SHP77 (cell line): Measurements from ENCODE around the gene WSCD2.

Experiments
- DNase-seq, 2 experiments: peaks; one replicate each; lab custom pipeline; 2025; lab: John Stamatoyannopoulos, UW

Gene WSCD2

GRCh38 chr12:108235985-108236263 is 106.8 kb downstream of the WSCD2 start:
- DNase-seq = no peak

DNA sequence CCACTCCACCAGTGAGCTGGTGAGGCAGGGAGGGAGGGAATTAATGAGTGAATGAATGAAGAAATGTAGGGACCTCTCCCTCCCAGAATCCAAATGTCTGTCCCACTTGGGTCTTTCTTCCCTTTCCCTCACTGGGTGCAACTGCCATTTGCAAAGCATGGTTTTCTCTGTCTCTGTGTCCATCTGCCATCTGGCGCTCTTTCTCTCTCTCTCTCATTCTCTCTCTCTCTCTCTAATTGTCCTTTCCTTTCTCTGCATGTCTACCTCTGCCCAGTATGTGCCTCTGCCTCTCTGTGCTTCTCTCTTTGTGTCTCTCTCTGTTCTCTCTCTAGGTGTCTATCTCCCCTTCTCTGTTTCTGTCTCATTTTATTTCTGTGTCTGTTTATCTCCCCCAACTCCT is 107.3 kb downstream of the WSCD2 start:
- no peak for DNase-seq

DNA sequence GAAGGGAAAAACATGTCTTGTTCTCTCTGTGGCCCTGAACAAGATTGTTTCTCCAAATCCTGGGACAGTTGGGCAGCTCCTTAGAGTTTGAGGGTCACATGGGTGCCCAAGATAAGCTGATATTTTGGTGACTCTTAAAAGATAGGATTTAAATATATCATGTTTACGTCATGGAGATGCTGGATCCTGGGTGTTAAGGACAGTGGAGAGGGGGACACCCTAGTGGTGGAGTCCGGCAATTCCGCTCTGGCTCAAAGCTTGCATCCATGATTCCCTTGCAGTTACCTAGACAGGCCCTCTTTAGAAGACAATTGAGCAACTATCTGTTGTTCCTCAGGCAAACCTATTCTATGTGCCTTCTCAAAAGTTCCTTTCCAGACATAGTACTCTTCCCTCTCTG is 108.2 kb downstream of the WSCD2 start:
- peak in 1 of 2 experiments; percentile 21 for DNase-seq

- no peak for DNase-seq
These were observed 109.4 kb downstream of the WSCD2 start for GRCh38 chr12:108238474-108238873.

DNA sequence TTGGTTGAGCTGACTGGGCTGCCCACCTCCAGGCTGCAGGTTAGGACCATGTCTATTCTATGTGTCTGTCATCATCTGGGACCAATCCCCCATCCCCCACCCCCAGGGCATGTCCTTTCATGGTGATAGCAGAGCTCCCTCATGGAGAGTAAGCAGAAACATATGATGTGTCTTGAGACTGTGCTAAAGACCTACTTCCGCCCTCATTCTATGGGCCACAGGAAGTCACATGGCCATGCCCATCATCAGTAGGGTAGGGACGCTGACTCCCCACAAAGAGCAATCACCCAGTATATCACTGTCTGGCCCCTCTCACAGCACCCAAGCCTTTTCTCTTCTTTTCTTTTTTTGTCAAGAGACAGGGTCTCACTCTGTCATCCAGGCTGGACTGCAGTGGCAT is 110.3 kb downstream of the WSCD2 start:
- DNase-seq = no peak

- no peak for DNase-seq
These were observed 111.1 kb downstream of the WSCD2 start for GRCh38 chr12:108240027-108240785.

DNA sequence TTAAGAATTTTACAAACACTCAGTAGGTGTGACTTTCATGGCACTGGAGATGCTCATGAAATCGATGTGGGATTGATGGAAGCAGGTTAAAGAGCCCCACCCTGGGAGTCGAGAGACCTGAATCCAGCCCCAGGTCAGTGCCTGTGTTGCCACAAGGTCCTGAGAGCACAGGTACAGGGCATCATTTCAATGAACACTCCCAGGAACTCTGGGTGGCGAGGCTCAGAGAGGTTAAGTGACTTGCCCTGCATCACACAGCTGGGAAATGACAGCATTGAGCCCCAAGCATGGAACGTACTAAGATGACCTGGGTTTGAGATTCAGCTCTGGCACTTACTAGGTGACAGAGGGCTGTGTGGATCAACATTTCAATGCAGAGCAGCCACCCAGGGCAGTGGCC is 111.8 kb downstream of the WSCD2 start:
- DNase-seq = no peak

- DNase-seq = no peak
These were observed 113.1 kb downstream of the WSCD2 start for GRCh38 chr12:108241986-108242703.

DNA sequence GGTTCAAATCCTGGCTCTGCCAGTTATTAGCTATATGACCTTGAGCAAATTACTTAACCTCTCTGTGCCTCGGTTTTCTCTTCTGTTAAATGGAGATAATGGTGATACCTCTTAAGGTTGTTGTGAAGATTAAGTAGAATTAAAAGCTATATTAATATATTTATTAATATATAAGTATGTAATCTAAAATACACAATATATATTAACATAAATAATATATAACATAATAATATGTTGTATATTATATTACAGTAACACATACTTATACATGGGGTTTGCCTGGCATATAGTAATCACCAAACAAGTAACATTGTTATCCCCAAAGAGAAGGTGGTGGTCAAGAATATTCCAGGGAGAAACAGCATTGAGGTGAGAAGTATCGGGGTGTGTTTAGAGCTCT is 118.0 kb downstream of the WSCD2 start:
- DNase-seq = no peak

DNA sequence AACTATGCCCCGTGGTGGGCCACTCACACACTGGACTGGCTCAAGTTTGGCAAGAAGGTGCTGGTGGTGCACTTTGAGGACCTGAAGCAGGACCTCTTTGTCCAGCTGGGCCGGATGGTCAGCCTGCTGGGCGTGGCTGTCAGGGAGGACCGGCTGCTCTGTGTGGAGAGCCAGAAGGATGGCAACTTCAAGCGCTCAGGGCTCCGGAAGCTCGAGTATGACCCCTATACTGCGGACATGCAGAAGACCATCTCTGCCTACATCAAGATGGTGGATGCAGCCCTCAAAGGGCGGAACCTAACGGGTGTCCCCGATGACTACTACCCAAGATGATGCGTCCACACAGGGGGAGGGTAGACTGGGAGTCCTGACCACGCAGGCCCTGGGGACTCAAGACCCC is 118.9 kb downstream of the WSCD2 start:
- DNase-seq = no peak

GRCh38 chr12:108252523-108252922 is 123.4 kb downstream of the WSCD2 start:
- DNase-seq = no peak

- DNase-seq = no peak
These were observed 124.5 kb downstream of the WSCD2 start for GRCh38 chr12:108253540-108253939.

DNA sequence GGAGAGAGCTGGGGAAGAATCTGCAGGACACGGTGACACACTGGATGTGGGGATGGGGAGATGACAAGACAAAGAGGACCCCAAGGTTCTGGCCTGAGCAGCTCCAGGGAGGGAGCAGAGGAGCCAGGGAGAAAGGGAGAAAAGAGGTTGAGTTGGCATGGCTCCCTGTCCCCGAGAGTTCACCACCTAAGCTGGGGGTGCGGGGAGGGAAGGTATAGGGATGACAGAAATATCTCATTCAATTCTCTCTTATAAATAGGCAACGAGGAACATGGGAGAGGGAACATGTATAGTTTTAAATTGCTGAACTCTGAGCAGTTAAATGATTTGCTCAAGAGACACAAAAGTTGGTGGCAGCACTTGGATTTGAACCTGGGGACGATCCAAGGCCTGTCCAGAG is 124.9 kb downstream of the WSCD2 start:
- DNase-seq = no peak

- no peak for DNase-seq
These were observed 125.6 kb downstream of the WSCD2 start for GRCh38 chr12:108254517-108255251.

DNA sequence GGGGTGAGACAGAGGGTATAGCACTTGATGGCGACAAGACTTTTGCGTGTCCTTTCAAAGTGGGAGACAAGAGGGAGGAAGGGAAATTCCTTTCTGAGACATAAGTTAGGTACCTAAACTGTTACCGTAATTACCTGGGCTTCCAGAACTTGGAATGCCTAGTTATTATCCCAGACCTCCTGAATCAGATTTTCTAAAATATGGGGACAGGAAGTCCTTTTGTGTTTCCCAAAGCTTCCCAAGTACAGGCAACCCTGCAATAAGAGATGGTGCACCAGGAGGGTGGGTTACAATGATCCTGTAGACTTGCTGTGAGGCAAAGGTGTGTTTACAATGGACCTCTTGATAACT is 126.1 kb downstream of the WSCD2 start:
- no peak for DNase-seq

DNA sequence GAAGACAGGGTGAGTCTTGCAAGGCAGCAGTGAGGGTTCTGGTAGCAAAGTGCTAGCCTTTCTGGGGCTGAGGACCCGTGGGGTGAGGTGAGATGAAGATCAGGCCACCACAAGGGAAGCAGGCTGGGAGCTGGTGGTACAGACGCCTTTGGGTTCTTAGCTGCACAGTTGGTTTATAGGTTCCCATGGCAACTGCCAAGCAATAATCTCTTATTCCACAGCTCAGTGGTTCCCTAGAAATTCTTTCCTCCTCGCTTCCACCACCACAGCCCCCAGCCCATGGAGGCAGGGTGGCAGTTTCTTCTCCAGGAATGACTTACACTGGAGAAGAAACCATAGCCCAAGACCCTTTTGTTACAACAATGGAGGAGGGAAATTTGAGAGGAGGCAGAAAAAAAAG is 127.9 kb downstream of the WSCD2 start:
- no peak for DNase-seq

DNA sequence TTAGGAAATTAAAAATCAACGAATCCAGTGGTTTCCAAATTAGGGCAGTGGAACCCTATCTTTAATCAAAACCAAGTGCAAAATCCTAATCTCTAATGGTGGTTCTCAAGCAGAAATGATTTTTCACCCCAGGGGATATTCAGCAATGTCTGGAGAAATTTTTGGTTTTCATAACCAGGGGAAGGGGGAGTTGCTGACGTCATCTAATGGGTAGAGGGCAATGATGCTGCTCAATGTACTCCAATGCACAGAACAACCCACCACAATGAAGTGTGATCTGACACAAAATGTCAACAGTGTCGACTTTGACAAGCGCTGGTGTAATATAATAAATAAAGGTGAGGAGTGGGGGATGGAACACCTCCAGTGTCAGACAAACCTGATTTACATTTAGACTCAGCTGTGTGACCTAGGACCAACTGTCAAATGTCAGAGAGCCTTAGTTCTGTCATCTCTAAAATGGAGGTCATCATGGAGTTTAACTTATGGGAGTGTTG is 128.6 kb downstream of the WSCD2 start:
- DNase-seq = no peak

DNA sequence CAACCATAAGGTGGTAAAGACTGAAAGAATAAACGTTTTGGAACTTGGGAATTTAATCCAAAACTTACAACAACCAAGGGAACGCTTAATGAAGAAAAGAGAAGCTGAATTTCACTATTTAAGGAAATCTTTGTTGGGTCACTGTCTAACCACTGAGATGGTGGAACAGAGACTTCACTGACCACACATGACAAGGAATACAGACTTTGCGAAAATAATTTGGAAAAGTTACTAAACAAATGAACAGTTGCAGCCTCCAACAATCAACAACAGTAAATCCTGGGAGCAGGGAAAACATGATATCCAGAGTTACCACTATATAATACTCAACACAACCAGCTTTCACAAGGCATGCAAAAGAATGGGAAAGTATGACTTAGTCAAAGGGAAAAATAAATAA is 131.0 kb downstream of the WSCD2 start:
- DNase-seq = no peak

DNA sequence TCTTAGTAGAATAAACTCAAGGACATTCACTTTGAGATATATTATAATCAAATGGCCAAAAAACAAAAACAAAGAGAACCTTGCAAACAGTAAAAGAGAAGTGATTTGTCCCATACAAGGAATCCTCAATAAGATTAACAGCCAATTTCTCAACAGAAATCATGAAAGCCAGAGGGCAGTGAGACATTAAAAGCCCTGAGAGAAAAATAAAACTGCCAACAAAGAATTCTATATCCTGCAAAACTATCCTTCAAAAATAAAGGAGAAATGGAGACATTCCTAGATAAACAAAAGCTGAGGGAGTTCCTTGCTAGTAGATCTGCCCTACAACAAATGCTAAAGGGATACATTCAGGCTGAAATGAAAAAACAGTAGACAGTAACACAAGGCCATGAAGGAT is 131.9 kb downstream of the WSCD2 start:
- DNase-seq = no peak

DNA sequence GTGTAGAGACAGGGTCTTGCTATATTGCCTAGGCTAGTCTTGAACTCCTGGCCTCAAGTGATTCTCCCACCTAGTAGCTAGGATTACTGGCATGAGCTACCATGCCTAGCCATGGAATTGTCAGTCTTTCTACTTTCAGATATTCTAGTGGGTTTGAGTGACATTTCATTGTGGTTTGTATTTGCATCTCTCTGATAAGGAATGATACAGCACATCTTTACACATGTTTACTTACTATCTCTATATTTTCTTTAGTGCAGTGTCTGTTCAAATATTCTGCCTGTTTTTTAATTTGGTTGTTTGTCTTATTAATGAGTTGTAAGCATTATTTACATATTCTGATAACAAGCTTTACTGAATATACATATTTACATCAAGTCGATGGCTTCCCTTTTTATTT is 136.4 kb downstream of the WSCD2 start:
- DNase-seq = no peak

DNA sequence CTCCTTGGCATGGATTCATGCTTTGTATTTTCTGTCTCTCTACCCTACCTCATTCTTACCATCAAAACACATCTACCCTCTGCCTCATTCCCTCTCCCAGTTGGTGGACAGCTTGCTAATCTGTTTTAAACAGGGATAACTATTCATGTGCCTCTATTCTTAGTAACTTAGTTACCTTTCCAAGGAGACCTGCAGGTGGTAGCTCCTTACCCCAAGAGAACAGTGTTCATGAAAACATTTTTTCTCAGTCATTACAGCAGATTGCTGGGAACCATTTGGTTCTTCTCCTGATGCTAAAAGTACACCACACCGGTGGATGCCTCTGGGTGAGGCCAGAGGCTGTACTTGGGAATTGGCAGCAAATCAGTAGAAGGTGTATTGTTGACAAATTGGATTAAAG is 137.0 kb downstream of the WSCD2 start:
- DNase-seq = no peak

DNA sequence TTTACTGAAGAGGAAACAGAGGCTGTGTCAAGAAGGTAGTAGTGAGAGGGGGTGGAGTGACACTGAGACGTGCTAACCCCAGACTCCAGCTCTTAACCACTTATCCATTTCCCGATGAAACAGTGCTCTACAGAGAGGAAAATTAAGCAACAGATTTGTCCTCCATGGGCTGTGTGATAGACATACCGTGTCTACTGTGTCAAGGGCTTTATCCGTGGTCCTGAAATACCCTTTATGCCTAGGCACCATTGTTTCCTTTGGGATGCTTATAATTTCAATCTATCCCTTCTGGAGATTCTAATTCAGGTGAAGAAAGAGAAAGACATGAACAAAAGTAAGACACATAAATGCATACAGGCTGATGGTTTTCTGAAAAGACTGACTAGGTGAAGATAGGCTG is 138.4 kb downstream of the WSCD2 start:
- DNase-seq = no peak

DNA sequence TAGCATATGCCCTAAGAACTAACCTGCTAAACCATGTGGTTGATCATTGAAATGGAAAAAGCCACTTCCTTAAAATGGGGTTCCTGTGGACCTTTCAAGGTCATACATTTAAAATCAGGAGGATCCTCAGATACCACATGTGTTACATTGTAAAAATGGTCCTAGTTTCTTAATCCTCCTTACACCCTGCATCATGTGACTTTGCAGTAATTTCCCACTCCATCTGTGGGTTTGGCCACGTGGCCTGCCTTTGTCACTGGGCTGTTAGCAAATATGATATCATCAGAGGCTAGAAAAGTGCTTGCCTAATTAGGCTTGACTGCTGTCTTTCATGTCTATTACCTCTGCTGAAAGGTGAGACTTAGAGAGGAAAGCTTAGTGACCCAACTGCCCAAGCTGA is 139.3 kb downstream of the WSCD2 start:
- DNase-seq = no peak
